NCI-H2081 treated with DMSO at 0.1 percent for 48 hours (cell line): ENCODE data around the gene CDK5RAP3.
"Not testable (repeated sequence)": the region's sequence is repeated elsewhere in the genome, so short reads cannot be mapped to it uniquely, and the experiment has no call there.

Experiments
- DNase-seq: peaks from one replicate; lab custom pipeline; 2025; lab: John Stamatoyannopoulos, UW

Gene CDK5RAP3, protein sequence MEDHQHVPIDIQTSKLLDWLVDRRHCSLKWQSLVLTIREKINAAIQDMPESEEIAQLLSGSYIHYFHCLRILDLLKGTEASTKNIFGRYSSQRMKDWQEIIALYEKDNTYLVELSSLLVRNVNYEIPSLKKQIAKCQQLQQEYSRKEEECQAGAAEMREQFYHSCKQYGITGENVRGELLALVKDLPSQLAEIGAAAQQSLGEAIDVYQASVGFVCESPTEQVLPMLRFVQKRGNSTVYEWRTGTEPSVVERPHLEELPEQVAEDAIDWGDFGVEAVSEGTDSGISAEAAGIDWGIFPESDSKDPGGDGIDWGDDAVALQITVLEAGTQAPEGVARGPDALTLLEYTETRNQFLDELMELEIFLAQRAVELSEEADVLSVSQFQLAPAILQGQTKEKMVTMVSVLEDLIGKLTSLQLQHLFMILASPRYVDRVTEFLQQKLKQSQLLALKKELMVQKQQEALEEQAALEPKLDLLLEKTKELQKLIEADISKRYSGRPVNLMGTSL

GRCh38 chr17:47970725-47971499, at the start of gene CDK5RAP3:
CDK5RAP3 (plus strand) TSS chr17:47971113; CDS start chr17:47971147, 34 bp downstream.
- peak; percentile 99 for DNase-seq

DNA sequence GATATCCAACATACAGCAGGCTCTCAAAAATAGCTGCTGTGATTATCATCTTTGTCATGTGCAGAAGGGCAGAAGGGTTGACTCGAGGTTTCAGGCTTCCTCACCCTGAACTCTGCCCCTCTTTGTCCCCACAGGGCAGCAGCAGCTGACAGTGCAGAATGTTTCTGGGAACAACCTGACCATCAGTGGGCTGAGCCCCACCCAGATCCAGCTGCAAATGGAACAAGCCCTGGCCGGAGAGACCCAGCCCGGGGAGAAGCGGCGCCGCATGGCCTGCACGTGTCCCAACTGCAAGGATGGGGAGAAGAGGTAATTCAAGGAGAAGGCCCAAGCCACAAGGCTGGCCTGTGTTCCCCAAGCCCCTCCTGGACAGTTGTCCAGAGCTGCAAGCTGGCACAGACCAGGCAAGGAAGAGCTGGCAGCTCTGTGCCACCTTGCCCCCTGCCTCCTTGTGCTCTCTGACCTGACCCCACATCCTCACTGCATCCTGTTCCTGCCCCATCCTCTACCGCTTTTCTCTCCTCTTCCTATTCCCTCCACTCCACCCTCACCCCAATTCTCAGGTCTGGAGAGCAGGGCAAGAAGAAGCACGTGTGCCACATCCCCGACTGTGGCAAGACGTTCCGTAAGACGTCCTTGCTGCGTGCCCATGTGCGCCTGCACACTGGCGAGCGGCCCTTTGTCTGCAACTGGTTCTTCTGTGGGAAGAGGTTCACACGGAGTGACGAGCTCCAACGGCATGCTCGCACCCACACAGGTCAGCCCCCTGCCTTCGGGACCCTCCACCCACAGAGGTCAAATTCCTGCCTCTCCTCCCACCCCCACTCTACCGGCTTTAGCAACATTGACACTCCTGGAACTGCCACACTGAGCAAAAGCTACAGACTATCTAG, 45.9 kb upstream of the CDK5RAP3 start:
- DNase-seq, result no peak

- no peak for DNase-seq
Measured at GRCh38 chr17:47925678-47925988, 45.3 kb upstream of the CDK5RAP3 start.

DNA sequence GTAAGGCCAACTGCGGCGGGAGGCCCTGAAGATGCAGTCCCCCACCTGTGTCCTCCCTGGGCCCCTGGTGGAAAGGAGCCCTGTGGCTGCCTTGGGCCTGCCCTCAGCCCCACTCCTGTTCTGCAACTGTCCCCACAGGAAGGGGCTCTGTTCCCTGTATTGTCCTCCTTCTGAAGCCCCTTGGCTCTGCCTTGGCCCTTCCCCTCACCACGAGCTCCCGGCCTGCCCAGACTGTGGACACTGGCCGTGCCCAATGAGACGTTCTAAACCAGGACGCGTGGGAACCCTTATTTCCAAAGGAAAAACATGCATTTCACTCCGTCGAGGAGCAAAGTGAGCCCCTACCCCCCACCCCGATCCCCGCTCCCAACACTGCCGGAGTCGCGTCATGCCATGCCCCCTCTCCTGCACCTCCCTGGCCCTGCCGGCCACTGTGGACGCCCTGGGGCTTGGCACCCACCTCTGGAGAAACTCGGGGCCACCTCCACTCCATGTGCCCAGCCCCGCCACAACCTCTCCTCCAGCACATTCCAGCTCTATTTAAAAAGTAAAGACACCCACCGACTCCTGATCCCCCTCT, 43.0 kb upstream of the CDK5RAP3 start:
- no peak for DNase-seq

- DNase-seq, result no peak
Measured at GRCh38 chr17:47928415-47928814, 42.5 kb upstream of the CDK5RAP3 start.

DNA sequence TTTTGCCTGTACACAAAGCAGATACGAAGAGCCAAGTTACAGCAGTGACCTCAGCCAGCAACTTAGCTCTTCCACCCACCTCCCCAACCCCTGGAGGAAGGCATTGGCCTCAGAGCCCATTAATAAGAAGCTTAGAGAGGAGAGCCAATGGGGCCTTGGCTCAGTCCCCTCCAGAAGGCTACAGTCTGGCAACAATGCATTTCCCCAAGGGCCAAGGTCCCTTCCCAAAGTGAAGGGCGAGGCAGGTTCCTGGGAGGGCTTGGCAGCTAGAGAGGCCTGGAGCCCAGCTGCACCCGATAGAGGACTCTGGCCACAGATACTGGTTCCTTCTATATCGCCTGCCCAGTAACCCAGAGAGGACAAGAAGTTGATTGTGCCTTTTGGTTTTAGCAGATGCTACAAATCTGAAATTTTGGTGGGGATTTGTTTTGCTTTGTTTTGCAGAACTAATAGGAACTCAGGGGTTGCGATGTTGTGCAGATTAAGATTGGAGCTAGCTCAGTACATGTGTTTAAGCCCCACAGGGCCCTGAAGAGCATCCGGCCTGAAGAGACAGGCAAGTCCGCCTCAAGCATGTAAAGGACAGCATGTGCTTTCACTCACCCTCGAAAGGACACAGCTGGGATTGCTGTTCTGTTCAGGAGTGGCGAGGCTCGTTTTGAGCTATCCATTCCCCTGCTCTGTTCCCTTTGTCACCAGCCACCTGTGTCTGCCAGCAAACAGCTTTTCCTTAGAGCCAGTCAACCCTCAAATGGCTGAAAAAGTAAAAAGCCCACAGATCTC, 41.5 kb upstream of the CDK5RAP3 start:
- DNase-seq, result no peak

GRCh38 chr17:47931848-47932247, 39.1 kb upstream of the CDK5RAP3 start:
- DNase-seq, result no peak

DNA sequence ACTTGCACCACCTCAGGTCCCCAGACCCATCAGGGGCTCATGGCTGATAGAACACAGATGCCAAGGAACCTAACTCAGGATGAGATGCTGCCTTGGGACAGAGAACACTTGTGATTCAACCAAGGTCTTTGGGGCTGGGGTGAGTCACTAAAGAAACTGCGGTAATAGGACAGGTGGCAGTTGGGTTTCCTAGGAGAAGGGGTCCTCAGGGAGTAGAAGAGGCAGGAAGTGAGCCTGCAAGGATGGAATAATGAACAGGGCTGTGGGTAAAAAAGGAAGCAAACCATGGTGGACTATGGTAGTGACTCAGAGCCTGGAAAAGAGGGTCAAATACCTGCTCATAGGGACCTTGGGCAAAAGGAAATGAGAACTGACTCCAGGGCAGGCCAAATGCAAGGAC, 36.1 kb upstream of the CDK5RAP3 start:
- DNase-seq, result no peak

- DNase-seq, result not testable (repeated sequence)
Measured at GRCh38 chr17:47935468-47935867, 35.4 kb upstream of the CDK5RAP3 start.

DNA sequence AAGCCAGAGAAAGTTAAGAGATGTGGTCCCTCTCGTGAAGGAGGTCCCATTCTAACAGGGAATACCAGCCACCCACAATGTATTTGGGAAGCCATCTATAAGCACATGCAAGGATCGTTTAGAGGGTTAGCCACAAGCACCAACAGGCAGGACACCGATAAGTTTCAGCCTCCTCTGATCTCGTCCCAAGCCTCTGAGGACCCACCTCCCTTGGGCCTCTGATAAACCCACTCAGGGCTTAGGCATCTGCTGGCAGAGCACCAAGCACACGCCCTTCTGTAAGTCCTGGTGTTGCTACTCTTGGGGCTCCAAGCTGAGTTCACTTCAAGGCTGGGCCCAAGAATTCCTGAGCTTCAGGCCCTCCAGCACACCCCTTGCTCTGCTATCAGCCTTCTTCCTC, 35.0 kb upstream of the CDK5RAP3 start:
- no peak for DNase-seq

- no peak for DNase-seq
Measured at GRCh38 chr17:47937941-47938340, 33.0 kb upstream of the CDK5RAP3 start.

DNA sequence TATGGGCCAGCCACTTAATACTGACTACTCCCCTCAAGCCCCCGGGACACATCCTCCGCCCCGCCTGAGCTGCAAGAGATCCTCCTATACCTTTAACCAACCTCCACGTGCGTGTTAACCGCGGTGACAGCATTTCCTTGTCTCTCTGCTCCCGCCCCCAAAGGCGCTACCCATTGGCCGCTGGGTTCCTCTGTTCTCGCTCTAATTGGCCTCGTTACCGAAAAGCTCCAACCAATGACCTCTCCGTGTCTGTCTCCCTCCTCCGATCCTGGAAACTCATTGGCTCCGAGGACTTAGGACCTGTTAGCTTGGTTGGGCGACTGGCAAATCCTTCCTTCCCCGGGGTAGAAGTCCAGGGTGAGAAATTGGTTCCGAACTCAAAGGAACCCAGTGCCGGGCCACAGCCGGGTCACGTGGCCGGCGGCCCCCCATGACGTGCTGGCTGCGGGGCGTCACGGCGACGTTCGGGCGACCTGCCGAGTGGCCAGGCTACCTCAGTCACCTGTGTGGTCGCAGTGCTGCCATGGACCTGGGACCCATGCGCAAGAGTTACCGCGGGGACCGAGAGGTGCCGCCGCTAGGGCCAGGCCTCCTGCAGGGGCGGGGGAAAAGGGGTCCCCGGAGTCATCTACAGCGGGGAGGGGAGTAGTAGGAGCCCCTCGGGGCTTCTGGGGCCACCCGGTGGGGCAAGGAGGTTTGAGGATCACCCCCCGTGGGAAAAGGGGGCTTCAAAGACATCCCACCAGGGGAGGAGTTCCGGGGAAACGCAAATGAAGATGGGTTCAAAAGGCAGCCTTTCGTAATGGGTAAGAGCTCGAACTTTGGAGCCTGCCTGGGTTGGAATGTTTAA, 29.4 kb upstream of the CDK5RAP3 start, which contains the start of gene PNPO:
TSS of gene PNPO (plus strand) at position 326 of the 850 bp plus-strand sequence. CDS start at position 431, 105 bp downstream.
- peak; percentile 99 for DNase-seq

- DNase-seq, result no peak
Measured at GRCh38 chr17:47942096-47942510, 28.8 kb upstream of the CDK5RAP3 start.

- DNase-seq, result no peak
Measured at GRCh38 chr17:47942568-47942967, 28.3 kb upstream of the CDK5RAP3 start.

DNA sequence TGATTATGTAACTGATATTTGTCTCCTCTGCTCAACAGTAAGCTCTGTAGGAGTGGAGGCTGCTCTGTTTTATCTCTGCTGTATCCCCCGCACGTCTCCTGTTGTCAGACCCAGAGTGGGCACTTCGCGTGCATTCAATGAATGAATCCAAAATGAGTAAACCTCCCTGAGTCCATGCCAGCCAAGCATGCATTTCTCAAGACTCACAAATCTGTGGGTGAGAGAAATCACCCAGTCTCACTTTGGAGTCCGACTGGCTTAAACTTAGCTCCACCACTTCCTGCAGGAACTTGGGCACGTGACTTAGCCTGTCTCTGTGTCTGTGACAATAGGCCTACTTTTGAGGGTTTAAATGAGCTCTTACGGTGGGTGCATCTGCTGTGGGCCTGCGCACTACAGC, 25.8 kb upstream of the CDK5RAP3 start:
- DNase-seq, result no peak

DNA sequence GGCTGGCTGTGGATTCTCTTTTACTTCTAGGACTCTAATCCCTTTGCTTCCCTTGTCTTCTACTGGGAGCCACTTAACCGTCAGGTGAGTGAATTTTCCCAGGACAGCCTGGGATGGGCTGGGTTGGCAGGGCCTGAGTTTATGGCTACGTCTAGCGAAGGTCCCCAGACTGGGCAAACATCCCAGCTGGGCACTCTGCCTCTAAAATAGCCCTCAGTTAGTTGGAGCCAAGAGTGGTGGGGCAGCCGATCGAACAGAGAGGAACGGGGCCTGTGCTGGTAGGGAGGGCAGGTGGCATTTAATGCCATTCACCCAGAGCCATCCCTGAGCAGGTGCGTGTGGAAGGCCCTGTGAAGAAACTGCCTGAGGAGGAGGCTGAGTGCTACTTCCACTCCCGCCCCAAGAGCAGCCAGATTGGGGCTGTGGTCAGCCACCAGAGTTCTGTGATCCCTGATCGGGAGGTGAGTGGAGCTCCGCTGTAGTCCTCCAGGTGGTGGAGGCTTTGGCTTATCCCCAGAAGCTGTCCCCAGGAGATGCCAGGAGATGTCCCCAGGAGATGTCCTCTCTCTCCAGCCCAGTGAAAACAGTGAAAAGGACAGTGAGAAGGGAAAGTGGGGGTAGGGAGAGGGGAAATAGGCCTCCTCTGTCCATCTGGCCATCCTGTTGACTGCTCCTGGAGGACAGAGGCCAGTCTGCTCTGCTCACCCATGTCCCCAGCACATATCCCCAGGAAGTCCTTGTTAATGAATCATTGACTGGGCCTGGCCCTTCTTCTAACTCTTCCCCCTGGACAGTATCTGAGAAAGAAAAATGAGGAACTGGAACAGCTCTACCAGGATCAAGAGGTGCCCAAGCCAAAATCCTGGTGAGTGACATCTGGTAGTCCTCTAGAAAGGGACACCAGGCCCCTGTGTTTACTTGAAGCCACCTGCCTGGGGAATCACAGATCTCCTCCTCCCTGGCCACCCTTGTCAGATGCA, 25.1 kb upstream of the CDK5RAP3 start:
- DNase-seq, result no peak

GRCh38 chr17:47946516-47946915, 24.4 kb upstream of the CDK5RAP3 start:
- DNase-seq, result no peak

DNA sequence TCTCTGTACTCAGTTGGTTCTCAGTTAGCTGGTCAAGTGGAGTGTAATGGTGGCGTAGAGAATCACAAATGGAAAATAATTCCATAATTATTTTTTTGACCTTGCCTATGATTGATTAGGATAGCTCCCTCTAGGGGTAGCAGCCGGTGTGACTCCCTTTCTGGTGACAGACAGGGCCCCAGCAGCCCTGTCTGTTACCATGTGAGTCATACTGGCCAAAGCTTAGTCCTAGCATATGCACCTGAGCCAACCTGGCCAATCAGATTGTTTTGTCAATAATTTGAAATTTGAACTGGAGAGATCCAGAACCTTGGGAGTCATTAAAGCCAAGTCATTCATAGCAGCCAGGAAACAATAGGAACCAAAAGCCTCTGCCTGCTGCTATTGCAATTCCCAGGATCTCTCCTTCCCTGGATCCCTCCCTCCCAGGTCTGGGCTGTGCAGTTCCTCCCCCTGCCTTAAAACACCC, 23.9 kb upstream of the CDK5RAP3 start:
- peak; percentile 84 for DNase-seq
